Measurements from ENCODE around the gene ZBTB47. TPM values are rescaled to one million over a fixed set of nuclear protein-coding genes. Genes with fewer than 3 reads are reported as not detected.

Gene ZBTB47
- total RNA-seq, 3 donors from 2014 or later: 18.0 to 61.8 (median 45.2) TPM

- DNase-seq (ENCODE audit: low spot score in 2 of 2): no peak
- Histone ChIP-seq H3K4me3 (no peak overlapping the region), H3K4me1 (no peaks in the 10 kb centered on the region), H3K27ac (no peak overlapping the region), H3K27me3 (no peaks in the 10 kb centered on the region), H3K36me3 (no peaks in the 10 kb centered on the region), H3K9me3 (no peaks in the 10 kb centered on the region)
- TF ChIP-seq POLR2A (IDR thresholded peaks at IDR 0.05) (no peak), POLR2AphosphoS5 (IDR thresholded peaks at IDR 0.05) (no peak)
- TF ChIP-seq, protein P1, sequence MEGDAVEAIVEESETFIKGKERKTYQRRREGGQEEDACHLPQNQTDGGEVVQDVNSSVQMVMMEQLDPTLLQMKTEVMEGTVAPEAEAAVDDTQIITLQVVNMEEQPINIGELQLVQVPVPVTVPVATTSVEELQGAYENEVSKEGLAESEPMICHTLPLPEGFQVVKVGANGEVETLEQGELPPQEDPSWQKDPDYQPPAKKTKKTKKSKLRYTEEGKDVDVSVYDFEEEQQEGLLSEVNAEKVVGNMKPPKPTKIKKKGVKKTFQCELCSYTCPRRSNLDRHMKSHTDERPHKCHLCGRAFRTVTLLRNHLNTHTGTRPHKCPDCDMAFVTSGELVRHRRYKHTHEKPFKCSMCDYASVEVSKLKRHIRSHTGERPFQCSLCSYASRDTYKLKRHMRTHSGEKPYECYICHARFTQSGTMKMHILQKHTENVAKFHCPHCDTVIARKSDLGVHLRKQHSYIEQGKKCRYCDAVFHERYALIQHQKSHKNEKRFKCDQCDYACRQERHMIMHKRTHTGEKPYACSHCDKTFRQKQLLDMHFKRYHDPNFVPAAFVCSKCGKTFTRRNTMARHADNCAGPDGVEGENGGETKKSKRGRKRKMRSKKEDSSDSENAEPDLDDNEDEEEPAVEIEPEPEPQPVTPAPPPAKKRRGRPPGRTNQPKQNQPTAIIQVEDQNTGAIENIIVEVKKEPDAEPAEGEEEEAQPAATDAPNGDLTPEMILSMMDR (IDR thresholded peaks at IDR 0.05): no peak
- intact Hi-C loops (cut with DNase I; ENCODE audit: low total_unique reads): loop anchor here (2.0 kb wide), 1 partner anchor 58 kb away; no protein-coding TSS in a partner anchor
These were observed 17.2 kb downstream of the ZBTB47 start for GRCh38 chr3:42670670-42671069.

GRCh38 chr3:42672515-42672914, 19.0 kb downstream of the ZBTB47 start:
- TF ChIP-seq POLR2AphosphoS5 (IDR thresholded peaks at IDR 0.05) (no peak), POLR2A (IDR thresholded peaks at IDR 0.05) (no peak)
- TF ChIP-seq, protein P1 (IDR thresholded peaks at IDR 0.05): no peak
- H3K9me3 ChIP-seq: no peaks in the 10 kb centered on the region
- no peak for DNase-seq (ENCODE audit: low spot score in 2 of 2)
- no peaks in the 10 kb centered on the region for H3K4me1 ChIP-seq
- H3K27ac ChIP-seq: no peak overlapping the region
- no peaks in the 10 kb centered on the region for H3K27me3 ChIP-seq
- intact Hi-C loops (cut with DNase I; ENCODE audit: low total_unique reads): no loop called here
- H3K4me3 ChIP-seq: no peak overlapping the region
- no peaks in the 10 kb centered on the region for H3K36me3 ChIP-seq

DNA sequence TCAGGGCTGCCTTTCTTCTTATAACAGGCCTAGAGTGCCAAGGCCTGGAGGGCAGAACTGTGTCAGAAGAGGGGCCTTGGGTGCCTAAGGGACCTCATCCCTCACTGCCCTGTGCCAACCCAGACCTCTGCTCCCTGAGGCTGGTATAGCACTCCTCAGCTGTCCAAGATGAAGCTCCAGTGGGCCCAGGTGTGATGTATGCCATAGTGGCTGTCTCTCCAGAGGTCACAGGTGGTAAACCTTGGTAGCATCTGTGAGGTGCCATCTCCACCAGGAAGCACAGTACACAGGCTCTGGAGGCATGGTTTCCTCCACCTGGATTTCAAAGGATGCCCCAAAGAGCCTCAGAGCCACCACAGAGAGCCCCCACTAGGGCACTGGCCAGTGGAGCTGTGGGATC, 19.6 kb downstream of the ZBTB47 start:
- Histone ChIP-seq H3K36me3 (no peaks in the 10 kb centered on the region), H3K27ac (no peak overlapping the region), H3K4me3 (no peak overlapping the region), H3K9me3 (no peaks in the 10 kb centered on the region), H3K27me3 (no peaks in the 10 kb centered on the region), H3K4me1 (no peaks in the 10 kb centered on the region)
- TF ChIP-seq, protein P1 (IDR thresholded peaks at IDR 0.05): no peak
- TF ChIP-seq POLR2A (IDR thresholded peaks at IDR 0.05): no peak
- no peak for TF ChIP-seq POLR2AphosphoS5 (IDR thresholded peaks at IDR 0.05)
- DNase-seq (ENCODE audit: low spot score in 2 of 2): no peak
- intact Hi-C loops (cut with DNase I; ENCODE audit: low total_unique reads): no loop called here

- no peak for DNase-seq (ENCODE audit: low spot score in 2 of 2)
- no peaks in the 10 kb centered on the region for H3K36me3 ChIP-seq
- TF ChIP-seq POLR2A (IDR thresholded peaks at IDR 0.05) (no peak), POLR2AphosphoS5 (IDR thresholded peaks at IDR 0.05) (no peak)
- TF ChIP-seq, protein P1 (IDR thresholded peaks at IDR 0.05): no peak
- H3K27me3 ChIP-seq: no peaks in the 10 kb centered on the region
- intact Hi-C loops (cut with DNase I; ENCODE audit: low total_unique reads): no loop called here
- H3K9me3 ChIP-seq: no peaks in the 10 kb centered on the region
- no peaks in the 10 kb centered on the region for H3K4me1 ChIP-seq
- H3K4me3 ChIP-seq: no peak overlapping the region
- no peak overlapping the region for H3K27ac ChIP-seq
These were observed 20.6 kb downstream of the ZBTB47 start for GRCh38 chr3:42674146-42674545.

DNA sequence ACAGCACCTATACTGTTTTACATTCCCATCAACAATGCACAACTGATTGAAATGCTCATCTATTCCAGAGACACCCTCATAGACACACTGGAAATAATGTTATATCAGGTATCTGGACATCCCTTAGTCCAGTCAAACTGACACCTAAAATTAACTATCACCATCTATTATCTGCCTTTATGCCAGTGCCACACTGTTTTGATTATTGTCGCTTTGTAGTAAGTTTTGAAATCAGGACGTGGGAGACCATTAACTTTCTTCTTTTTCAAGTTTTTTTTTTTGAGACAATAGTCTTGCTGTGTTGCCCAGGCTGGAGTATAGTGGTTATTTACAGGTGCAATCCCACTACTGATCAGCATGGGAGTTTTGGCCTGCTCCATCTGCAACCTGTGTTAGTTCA, 22.4 kb downstream of the ZBTB47 start:
- TF ChIP-seq POLR2A (IDR thresholded peaks at IDR 0.05) (no peak), POLR2AphosphoS5 (IDR thresholded peaks at IDR 0.05) (no peak)
- TF ChIP-seq, protein P1 (IDR thresholded peaks at IDR 0.05): no peak
- Histone ChIP-seq H3K27me3 (no peaks in the 10 kb centered on the region), H3K27ac (no peak overlapping the region), H3K36me3 (no peaks in the 10 kb centered on the region), H3K4me1 (no peaks in the 10 kb centered on the region), H3K4me3 (no peak overlapping the region), H3K9me3 (no peaks in the 10 kb centered on the region)
- intact Hi-C loops (cut with DNase I; ENCODE audit: low total_unique reads): no loop called here
- DNase-seq (ENCODE audit: low spot score in 2 of 2): no peak
